ENCODE measurements around the gene ADGRL3.
"Not testable (repeated sequence)": the region's sequence is repeated elsewhere in the genome, so short reads cannot be mapped to it uniquely, and the experiment has no call there.

Gene ADGRL3

GRCh38 chr4:61851126-61851525 is 651.0 kb downstream of the ADGRL3 start:
- no peak for DNase-seq

DNA sequence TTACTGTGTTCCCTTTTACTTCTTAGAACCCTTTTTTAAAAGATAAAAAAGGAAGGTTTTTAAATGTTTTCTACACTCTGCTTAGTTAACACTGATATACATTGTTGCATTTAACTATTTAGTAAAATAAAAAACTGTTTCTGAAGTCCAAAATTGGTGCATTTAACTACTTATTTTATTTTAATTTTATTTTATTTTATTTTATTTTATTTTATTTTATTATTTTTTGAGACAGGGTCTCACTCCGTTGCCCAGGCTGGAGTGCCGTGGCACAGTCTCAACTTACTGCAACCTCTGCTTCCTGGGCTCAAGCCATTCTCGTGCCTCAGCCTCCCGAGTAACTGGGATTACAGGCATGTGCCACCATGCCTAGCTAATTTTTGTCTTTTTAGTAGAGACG is 652.0 kb downstream of the ADGRL3 start:
- not testable (repeated sequence) for DNase-seq

DNA sequence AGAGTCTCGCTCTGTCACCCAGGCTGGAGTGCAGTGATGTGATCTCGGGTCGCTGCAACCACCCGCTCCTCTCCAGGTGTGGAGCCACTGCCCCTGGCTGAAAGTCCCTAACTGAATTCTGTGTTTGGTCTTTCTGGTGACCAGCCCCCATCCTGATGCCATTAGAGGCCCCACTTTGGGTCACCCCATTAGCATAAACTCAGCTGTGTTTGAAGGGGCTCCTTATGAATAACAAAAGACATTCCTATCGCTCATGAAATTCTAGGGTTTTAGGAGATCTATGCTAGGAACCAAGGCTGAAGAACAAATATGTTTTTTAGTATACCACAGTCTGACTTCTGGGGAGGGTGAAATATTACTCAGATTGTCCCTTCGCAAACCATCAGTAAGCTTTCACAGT is 652.9 kb downstream of the ADGRL3 start:
- no peak for DNase-seq

GRCh38 chr4:61860376-61860775 is 660.2 kb downstream of the ADGRL3 start:
- DNase-seq = no peak

- no peak for DNase-seq
These were observed 664.2 kb downstream of the ADGRL3 start for GRCh38 chr4:61864286-61864685.

- DNase-seq = no peak
These were observed 666.4 kb downstream of the ADGRL3 start for GRCh38 chr4:61866378-61867030.

DNA sequence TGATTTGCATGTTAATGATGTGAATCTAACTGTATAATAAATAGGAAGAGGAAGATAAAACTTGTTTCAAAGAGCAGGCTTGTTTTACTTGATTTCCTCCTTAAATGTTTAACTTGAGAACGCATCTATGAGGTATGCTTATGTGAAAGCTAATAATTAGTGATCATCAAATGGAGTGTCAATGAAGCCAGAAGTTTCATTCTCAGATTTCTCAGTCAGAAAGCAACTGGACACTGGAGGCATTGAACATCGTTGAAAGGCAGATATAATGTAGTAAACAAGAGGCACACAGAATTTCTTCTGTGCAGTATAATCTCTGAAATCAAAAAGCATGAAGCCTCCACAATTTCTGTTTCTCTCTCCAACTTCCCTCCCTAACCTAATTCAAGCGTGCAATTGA is 672.9 kb downstream of the ADGRL3 start:
- DNase-seq = no peak

- no peak for DNase-seq
These were observed 677.1 kb downstream of the ADGRL3 start for GRCh38 chr4:61877266-61877665.

GRCh38 chr4:61877893-61878292 is 677.8 kb downstream of the ADGRL3 start:
- no peak for DNase-seq

GRCh38 chr4:61882381-61882780 is 682.3 kb downstream of the ADGRL3 start:
- no peak for DNase-seq

DNA sequence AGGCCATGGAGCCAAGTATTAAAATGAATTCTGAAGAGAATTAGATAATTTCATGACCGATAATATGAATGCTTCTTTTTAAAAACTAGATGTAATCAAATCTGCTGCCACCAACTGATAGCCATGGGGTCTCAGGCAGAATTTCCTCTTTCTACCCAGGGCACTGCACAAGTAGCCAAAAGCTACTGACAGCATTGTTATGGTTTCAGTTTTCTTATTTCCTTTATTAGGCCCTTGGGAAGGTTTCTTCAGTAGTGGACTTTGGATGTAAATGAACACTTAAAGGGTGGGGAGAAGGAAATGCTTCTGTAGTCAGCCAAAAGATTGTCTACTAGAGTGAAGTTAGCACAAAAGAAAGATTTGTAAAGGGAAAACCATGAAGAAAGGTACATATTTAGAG is 686.0 kb downstream of the ADGRL3 start:
- no peak for DNase-seq

- DNase-seq = no peak
These were observed 689.0 kb downstream of the ADGRL3 start for GRCh38 chr4:61889117-61889516.

GRCh38 chr4:61890321-61890720 is 690.2 kb downstream of the ADGRL3 start:
- DNase-seq = no peak

DNA sequence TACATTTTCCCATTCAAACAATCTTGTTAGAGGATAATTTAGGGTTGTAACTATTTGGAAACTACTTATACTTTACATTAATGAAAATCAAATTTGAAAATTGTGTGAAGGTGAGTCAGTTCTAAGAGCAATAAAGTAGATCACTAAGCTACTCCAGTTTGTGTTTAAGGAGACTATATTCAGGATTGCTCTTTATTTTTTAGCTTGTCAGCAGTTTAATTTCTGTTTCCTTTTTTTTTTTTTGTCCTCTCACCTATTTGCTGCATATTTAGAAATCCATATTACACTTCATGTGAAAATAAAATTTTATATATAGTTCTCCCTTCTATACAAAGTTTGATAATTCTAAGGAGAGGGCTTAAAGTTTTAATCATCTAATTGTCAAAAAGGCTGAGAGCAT is 691.8 kb downstream of the ADGRL3 start:
- DNase-seq = no peak

- DNase-seq = no peak
These were observed 696.5 kb downstream of the ADGRL3 start for GRCh38 chr4:61896634-61897033.

DNA sequence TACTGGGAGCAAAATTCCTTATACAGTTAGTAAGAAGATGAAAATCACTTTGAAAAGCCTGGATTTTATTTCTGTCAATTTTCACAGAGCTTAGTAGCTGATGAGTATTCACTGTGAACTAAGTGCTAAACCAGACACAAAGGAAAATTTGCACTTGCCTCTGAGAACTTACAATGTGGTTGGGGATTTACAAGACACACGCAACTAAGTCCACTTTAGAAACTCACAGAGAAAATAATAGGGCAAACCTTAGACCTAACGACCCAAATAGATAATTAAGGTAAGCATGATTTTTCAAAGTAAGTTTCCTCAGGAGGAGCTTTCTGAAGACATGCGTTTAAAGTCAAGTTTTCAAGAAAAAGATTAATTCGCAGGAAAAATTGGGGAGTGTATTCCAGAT is 708.9 kb downstream of the ADGRL3 start:
- no peak for DNase-seq

GRCh38 chr4:61911313-61911756 is 711.2 kb downstream of the ADGRL3 start:
- DNase-seq = no peak

- no peak for DNase-seq
These were observed 713.5 kb downstream of the ADGRL3 start for GRCh38 chr4:61913619-61914018.

- no peak for DNase-seq
These were observed 715.4 kb downstream of the ADGRL3 start for GRCh38 chr4:61915501-61915900.

GRCh38 chr4:61918507-61918906 is 718.4 kb downstream of the ADGRL3 start:
- DNase-seq = no peak

- DNase-seq = no peak
These were observed 718.9 kb downstream of the ADGRL3 start for GRCh38 chr4:61918987-61919386.

DNA sequence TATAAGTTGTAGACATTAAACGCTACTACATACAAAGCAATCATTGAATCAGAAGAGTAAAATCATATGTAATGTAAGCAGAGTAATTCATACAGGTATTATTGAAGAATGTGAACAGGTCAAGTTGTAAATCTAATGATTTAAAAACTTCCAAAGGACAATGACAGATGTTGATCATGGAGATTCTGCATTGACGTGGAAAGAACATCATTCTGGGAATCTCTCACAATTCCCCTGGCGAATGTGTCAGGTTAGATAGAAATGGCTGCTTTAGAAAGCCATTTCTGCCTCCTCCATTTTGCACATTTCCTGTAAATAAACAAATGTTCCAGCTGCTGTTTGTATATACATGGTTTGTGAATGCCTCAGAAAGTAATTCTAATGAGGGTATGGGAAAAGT is 719.4 kb downstream of the ADGRL3 start:
- no peak for DNase-seq

DNA sequence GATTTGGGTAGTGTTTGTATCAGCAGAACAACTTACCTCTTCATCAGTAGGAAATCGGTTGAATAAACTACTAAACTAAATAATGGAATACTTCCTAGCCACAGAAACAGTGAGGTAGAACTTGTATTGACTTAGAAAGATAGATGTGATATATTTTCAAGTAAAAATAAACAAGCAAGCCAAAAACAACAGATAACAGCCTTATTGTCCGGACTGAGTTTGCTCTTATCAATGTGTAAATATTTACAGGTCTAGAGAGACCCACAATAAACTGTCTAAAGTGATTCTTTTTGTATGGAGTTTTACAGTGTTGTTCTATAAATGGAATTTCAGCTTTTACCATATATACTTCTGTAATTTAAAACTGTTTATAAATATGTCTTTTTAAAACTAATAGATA is 721.8 kb downstream of the ADGRL3 start:
- no peak for DNase-seq

- no peak for DNase-seq
These were observed 722.6 kb downstream of the ADGRL3 start for GRCh38 chr4:61922766-61923165.

- no peak for DNase-seq
These were observed 723.1 kb downstream of the ADGRL3 start for GRCh38 chr4:61923179-61923578.

- DNase-seq = no peak
These were observed 724.0 kb downstream of the ADGRL3 start for GRCh38 chr4:61924131-61924530.
